Liver (tissue), 9 donors: ENCODE results near the gene RBM20. TPM values are rescaled to one million over a fixed set of nuclear protein-coding genes. Genes with fewer than 3 reads are reported as not detected.

Experiments used
- DNase-seq: peaks from one replicate; pipeline ENCODE4 v3.0.0-alpha.2; 2017; ENCODE audit warnings: low spot score
- H3K27ac ChIP-seq, 2 donors: one replicate each; pipeline ENCODE4 v1.7.0; 2013; ENCODE audit warnings: inconsistent platforms in 2 of 2, low read length in 2 of 2, control low read depth in 1 of 2, low read depth in 1 of 2, mild to moderate bottlenecking in 1 of 2
- H3K27me3 ChIP-seq, 4 donors: one replicate each; pipeline versions ENCODE4 v1.6.1 to v1.7.0; 2013; ENCODE audit warnings: low read length in 3 of 4, inconsistent platforms in 1 of 4, mild to moderate bottlenecking in 1 of 4, moderate library complexity in 1 of 4; ENCODE audit not compliant: control insufficient read depth in 4 of 4, insufficient read depth in 4 of 4
- H3K36me3 ChIP-seq, 4 donors: one replicate each; pipeline versions ENCODE4 v1.6.1 to v1.7.0; 2013; ENCODE audit warnings: low read length in 3 of 4, mild to moderate bottlenecking in 3 of 4, low read depth in 1 of 4, moderate library complexity in 1 of 4; ENCODE audit not compliant: control insufficient read depth in 4 of 4, insufficient read depth in 3 of 4
- H3K4me1 ChIP-seq, 4 donors: one replicate each; pipeline versions ENCODE4 v1.6.1 to v1.7.0; 2013; ENCODE audit warnings: low read length in 3 of 4, mild to moderate bottlenecking in 3 of 4, moderate library complexity in 1 of 4; ENCODE audit not compliant: control insufficient read depth in 4 of 4, insufficient read depth in 4 of 4
- H3K4me3 ChIP-seq, 3 donors: one replicate each; pipeline versions ENCODE4 v1.6.1 to v1.7.0; 2013; ENCODE audit warnings: low read length in 3 of 3, control low read depth in 1 of 3, low read depth in 1 of 3, mild to moderate bottlenecking in 1 of 3
- H3K9ac ChIP-seq, 2 donors: one replicate each; pipeline ENCODE4 v1.7.0; 2013; ENCODE audit warnings: low read length in 2 of 2, mild to moderate bottlenecking in 2 of 2, moderate library complexity in 2 of 2, control low read depth in 1 of 2, low read depth in 1 of 2
- H3K9me3 ChIP-seq, 4 donors: one replicate each; pipeline versions ENCODE4 v1.6.1 to v1.7.0; 2013; ENCODE audit warnings: low read length in 3 of 4; ENCODE audit not compliant: control insufficient read depth in 4 of 4
- EGR1 ChIP-seq, 2 donors: IDR thresholded peaks; 2 replicates each; pipeline ENCODE4 v1.6.1; 2016 to 2018; ENCODE audit warnings: antibody characterized with exemption in 2 of 2, low read depth in 2 of 2
- GABPA ChIP-seq, 2 donors: IDR thresholded peaks in 1 of 2; conservative IDR thresholded peaks in 1 of 2; 2 replicates each; pipeline ENCODE4 v1.6.1; 2016; ENCODE audit warnings: antibody characterized with exemption in 2 of 2, mild to moderate bottlenecking in 1 of 2, moderate library complexity in 1 of 2
- HNF4A ChIP-seq, 2 donors: conservative IDR thresholded peaks; 2 replicates each; pipeline ENCODE4 v1.6.1; 2016; ENCODE audit warnings: antibody characterized with exemption in 2 of 2, mild to moderate bottlenecking in 2 of 2
- HNF4G ChIP-seq: IDR thresholded peaks from 2 replicates; pipeline ENCODE4 v1.6.1; 2016; ENCODE audit warnings: antibody characterized with exemption
- JUND ChIP-seq, 2 donors: IDR thresholded peaks; 2 replicates each; pipeline ENCODE4 v1.6.1; 2016; ENCODE audit warnings: antibody characterized with exemption in 2 of 2
- NR2F2 ChIP-seq: IDR thresholded peaks from 2 replicates; pipeline ENCODE4 v1.6.1; 2016; ENCODE audit warnings: antibody characterized with exemption
- RAD21 ChIP-seq, 2 donors: IDR thresholded peaks; 2 replicates each; pipeline ENCODE4 v1.6.1; 2016; ENCODE audit warnings: antibody characterized with exemption in 2 of 2, mild to moderate bottlenecking in 2 of 2
- SP1 ChIP-seq: IDR thresholded peaks from 2 replicates; pipeline ENCODE4 v1.6.1; 2018; ENCODE audit warnings: antibody characterized with exemption, mild to moderate bottlenecking
- TAF1 ChIP-seq: conservative IDR thresholded peaks from 2 replicates; pipeline ENCODE4 v1.6.1; 2016; ENCODE audit warnings: antibody characterized with exemption, mild to moderate bottlenecking
- YY1 ChIP-seq: IDR thresholded peaks from 2 replicates; pipeline ENCODE4 v1.6.1; 2016; ENCODE audit warnings: antibody characterized with exemption, mild to moderate bottlenecking
- WGBS: extraction: QIAGEN DNeasy Blood & Tissue Kit; methylation state at CpG from one replicate; pipeline ENCODE4 v1.1.7; 2013; 5-methylcytosine and 5-hydroxymethylcytosine counted together
- polyA plus RNA-seq, 2 donors: library from polyadenylated mRNA; stranded (reverse) in 1 of 2; unstranded in 1 of 2; fragments of 200-250 nt in 1 of 2; fragments of >200 nt in 1 of 2; fragmentation: Nextera tagmentation in 1 of 2; extraction: Ambion mirVana in 1 of 2; gene quantifications; one replicate each; pipeline versions ENCODE4 v1.2.1 to v1.2.3, GENCODE V29; 2013 to 2015
- total RNA-seq, 2 donors: library from RNA; depleted of rRNA; stranded (reverse); fragments of >200 nt; gene quantifications; one replicate each; pipeline ENCODE4 v1.2.3, GENCODE V29; 2014
- TF ChIP-seq, protein P1 (sequence below): fragments of 150-350 bp; IDR thresholded peaks from 2 replicates; pipeline ENCODE4 v1.5.1; 2017; ENCODE audit warnings: improper control_type of control experiment, low read depth, low read length; ENCODE audit not compliant: missing input control
- TF ChIP-seq, protein P2 (sequence below): IDR thresholded peaks from 2 replicates; pipeline ENCODE4 v1.6.1; 2016; ENCODE audit warnings: antibody characterized with exemption
- TF ChIP-seq, protein P3 (sequence below): IDR thresholded peaks from 2 replicates; pipeline ENCODE4 v1.6.1; 2016; ENCODE audit warnings: antibody characterized with exemption, mild to moderate bottlenecking
- donor health status: healthy.
- donor health status: healthy.
- donor health status: healthy.
- donor health status: healthy.
- donor health status: healthy.

The RBM20 gene
- total and polyA plus RNA-seq, 4 donors: 0.03 to 0.08 (median 0.05) TPM; not detected in 1

DNA sequence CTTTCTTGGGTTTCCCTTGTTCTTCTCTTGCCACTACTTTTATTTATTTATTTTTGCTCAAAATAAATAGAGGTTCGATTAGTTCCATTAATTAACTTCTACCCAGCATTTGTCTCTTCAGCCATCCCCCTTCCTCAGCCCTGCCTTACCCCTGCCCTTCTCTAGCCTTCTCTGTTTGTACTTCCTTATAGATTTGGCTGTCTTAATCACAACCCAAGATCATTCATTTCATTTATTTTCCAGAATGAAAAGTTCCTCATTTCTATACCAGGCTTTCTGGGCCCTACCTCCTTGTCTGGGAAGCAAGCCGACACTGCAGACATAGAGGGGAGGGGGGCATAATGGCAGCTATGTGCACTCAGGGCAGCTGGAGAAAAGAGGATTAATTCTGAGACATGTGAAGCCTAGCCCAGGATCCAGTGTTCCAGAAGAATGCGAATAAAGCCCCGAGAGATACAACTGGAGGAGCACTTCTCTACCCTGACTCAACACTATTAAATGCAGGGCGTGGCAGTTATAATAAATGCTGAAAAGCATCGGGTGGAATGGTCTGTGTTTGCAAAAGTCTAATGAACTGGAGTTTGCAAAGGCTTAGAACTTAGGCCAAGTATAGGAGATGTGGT is 221.2 kb downstream of the RBM20 start:
- WGBS: 66% methylated on average over 6 of the region's 6 CpGs
- no peaks in the 10 kb centered on the region for H3K9me3 ChIP-seq

DNA sequence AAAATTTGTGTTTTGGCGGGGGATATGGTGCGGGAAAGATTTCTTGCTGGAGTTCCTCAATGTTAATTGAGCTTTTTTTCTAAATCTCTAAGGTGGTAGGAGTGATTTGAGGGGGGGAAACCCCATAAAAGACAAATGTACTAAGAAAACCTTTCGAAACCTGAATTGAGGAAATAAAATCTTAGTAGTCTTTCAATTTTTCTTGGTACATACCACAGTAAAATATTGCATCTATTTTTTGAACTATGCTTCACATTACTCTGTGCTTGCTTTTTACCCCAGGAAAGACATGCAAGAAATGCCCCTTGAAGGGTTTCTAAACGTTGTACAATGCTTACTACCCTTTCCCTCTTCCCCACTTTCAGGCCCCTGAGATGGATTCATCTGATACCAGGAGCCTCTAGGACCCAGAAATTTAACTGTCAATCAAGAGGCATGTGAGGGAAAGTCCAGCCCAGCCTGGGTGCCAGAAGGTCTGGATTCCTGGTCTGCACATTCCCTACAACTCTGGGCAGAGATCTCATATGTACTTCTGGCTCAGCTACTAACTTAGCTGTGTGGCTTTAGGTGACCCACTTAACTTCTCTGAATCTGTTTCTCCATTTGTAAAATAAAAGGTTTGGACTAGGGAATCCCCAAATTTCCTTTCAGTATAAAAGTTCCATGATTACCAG is 221.8 kb downstream of the RBM20 start:
- WGBS: 78% methylated on average over 4 of the region's 4 CpGs
- Histone ChIP-seq H3K27me3 (no peaks in the 10 kb centered on the region), H3K9me3 (no peaks in the 10 kb centered on the region), H3K4me3 (no peak overlapping the region), H3K36me3 (no peaks in the 10 kb centered on the region), H3K4me1 (peaks cover 0 to 14% (median 4%) of the 10 kb centered on the region in 4 donors), H3K27ac (peak overlapping the region in 1 of 2 donors; percentile 75), H3K9ac (no peak overlapping the region)
- TF ChIP-seq, protein P1, sequence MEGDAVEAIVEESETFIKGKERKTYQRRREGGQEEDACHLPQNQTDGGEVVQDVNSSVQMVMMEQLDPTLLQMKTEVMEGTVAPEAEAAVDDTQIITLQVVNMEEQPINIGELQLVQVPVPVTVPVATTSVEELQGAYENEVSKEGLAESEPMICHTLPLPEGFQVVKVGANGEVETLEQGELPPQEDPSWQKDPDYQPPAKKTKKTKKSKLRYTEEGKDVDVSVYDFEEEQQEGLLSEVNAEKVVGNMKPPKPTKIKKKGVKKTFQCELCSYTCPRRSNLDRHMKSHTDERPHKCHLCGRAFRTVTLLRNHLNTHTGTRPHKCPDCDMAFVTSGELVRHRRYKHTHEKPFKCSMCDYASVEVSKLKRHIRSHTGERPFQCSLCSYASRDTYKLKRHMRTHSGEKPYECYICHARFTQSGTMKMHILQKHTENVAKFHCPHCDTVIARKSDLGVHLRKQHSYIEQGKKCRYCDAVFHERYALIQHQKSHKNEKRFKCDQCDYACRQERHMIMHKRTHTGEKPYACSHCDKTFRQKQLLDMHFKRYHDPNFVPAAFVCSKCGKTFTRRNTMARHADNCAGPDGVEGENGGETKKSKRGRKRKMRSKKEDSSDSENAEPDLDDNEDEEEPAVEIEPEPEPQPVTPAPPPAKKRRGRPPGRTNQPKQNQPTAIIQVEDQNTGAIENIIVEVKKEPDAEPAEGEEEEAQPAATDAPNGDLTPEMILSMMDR: no peak
- no peak for TF ChIP-seq EGR1 (IDR thresholded peaks at IDR 0.05; ENCODE audit: low read depth in 2 of 2)
- no peak for TF ChIP-seq HNF4A (conservative IDR thresholded peaks at IDR 0.05)
- no peak for TF ChIP-seq NR2F2
- no peak for TF ChIP-seq JUND (IDR thresholded peaks at IDR 0.05)
- no peak for TF ChIP-seq YY1
- TF ChIP-seq GABPA (IDR thresholded peaks at IDR 0.05 in 1 of 2, conservative IDR thresholded peaks at IDR 0.05 in 1 of 2): no peak
- TF ChIP-seq HNF4G: no peak
- no peak for TF ChIP-seq RAD21 (IDR thresholded peaks at IDR 0.05)
- TF ChIP-seq, protein P2, sequence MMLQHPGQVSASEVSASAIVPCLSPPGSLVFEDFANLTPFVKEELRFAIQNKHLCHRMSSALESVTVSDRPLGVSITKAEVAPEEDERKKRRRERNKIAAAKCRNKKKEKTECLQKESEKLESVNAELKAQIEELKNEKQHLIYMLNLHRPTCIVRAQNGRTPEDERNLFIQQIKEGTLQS: no peak
- TF ChIP-seq SP1: no peak
- TF ChIP-seq, protein P3, sequence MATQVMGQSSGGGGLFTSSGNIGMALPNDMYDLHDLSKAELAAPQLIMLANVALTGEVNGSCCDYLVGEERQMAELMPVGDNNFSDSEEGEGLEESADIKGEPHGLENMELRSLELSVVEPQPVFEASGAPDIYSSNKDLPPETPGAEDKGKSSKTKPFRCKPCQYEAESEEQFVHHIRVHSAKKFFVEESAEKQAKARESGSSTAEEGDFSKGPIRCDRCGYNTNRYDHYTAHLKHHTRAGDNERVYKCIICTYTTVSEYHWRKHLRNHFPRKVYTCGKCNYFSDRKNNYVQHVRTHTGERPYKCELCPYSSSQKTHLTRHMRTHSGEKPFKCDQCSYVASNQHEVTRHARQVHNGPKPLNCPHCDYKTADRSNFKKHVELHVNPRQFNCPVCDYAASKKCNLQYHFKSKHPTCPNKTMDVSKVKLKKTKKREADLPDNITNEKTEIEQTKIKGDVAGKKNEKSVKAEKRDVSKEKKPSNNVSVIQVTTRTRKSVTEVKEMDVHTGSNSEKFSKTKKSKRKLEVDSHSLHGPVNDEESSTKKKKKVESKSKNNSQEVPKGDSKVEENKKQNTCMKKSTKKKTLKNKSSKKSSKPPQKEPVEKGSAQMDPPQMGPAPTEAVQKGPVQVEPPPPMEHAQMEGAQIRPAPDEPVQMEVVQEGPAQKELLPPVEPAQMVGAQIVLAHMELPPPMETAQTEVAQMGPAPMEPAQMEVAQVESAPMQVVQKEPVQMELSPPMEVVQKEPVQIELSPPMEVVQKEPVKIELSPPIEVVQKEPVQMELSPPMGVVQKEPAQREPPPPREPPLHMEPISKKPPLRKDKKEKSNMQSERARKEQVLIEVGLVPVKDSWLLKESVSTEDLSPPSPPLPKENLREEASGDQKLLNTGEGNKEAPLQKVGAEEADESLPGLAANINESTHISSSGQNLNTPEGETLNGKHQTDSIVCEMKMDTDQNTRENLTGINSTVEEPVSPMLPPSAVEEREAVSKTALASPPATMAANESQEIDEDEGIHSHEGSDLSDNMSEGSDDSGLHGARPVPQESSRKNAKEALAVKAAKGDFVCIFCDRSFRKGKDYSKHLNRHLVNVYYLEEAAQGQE: no peak
- DNase-seq: no peak

More for the DNA sequence above, 221.2 kb downstream of the RBM20 start:
- Histone ChIP-seq H3K9ac (peak overlapping the region in 1 of 2 donors; percentile 92), H3K36me3 (no peaks in the 10 kb centered on the region), H3K4me3 (no peak overlapping the region), H3K27me3 (no peaks in the 10 kb centered on the region), H3K4me1 (peaks cover 0 to 15% (median 2%) of the 10 kb centered on the region in 4 donors), H3K27ac (peak overlapping the region; percentile 75 to 83)
- TF ChIP-seq HNF4G (no peak), TAF1 (no peak)
- TF ChIP-seq, protein P1: no peak
- no peak for DNase-seq
